Measurements from ENCODE around the gene SLC46A1. TPM values are rescaled to one million over a fixed set of nuclear protein-coding genes. Genes with fewer than 3 reads are reported as not detected.

Gene SLC46A1
- total RNA-seq, 2 experiments from 2014 or later: 2.1 to 3.1 TPM

GRCh38 chr17:28366605-28367004, 39.4 kb downstream of the SLC46A1 start:
- no peaks in the 10 kb centered on the region for H3K27me3 Mint-ChIP-seq
- CTCF ChIA-PET: interaction anchor here (0.9 to 1.7 kb wide), 3 partner anchors 9 to 50 kb away, joined by 3 to 4 read pairs (median 4); partner anchors contain the start of gene POLDIP2
- H3K9me3 Mint-ChIP-seq: no peaks in the 10 kb centered on the region
- TF ChIP-seq CTCF (IDR thresholded peaks at IDR 0.05): no peak
- peaks cover 8% of the 10 kb centered on the region for H3K4me1 Mint-ChIP-seq (ENCODE audit: low read depth)
- DNase-seq (no peak), ATAC-seq (no peak)
- intact Hi-C loops (cut with micrococcal nuclease): no loop called here
- POLR2A ChIA-PET: interaction anchor here (1.1 to 5.5 kb wide), 3 partner anchors 9 to 40 kb away, joined by 3 to 35 read pairs (median 8); partner anchors contain the start of genes POLDIP2 and SLC46A1
- no peak overlapping the region for H3K4me3 Mint-ChIP-seq
- no peak overlapping the region for H3K27ac Mint-ChIP-seq
- H3K36me3 Mint-ChIP-seq (ENCODE audit: low read depth): no peaks in the 10 kb centered on the region

GRCh38 chr17:28365487-28365886, 40.5 kb downstream of the SLC46A1 start:
- H3K4me1 Mint-ChIP-seq (ENCODE audit: low read depth): peaks cover 2% of the 10 kb centered on the region
- no peak overlapping the region for H3K27ac Mint-ChIP-seq
- H3K4me3 Mint-ChIP-seq: no peak overlapping the region
- intact Hi-C loops (cut with micrococcal nuclease): no loop called here
- ChIA-PET POLR2A (interaction anchor here (0.6 to 5.5 kb wide), 3 partner anchors 8 to 39 kb away, joined by 3 to 35 read pairs (median 8); partner anchors contain the start of gene POLDIP2), CTCF (interaction anchor here (1.7 kb wide), 1 partner anchor 8 kb away, joined by 4 read pairs; the partner anchor contains the start of gene POLDIP2)
- no peak for TF ChIP-seq CTCF (IDR thresholded peaks at IDR 0.05)
- peaks cover 10% of the 10 kb centered on the region for H3K36me3 Mint-ChIP-seq (ENCODE audit: low read depth)
- DNase-seq (no peak), ATAC-seq (no peak)
- H3K27me3 Mint-ChIP-seq: no peaks in the 10 kb centered on the region
- no peaks in the 10 kb centered on the region for H3K9me3 Mint-ChIP-seq

GRCh38 chr17:28364665-28365363, 41.2 kb downstream of the SLC46A1 start, which contains the start of gene SEBOX:
SEBOX (minus strand) TSS chr17:28365199; CDS start chr17:28365151, 48 bp downstream.
- Mint-ChIP-seq H3K4me1 (ENCODE audit: low read depth) (no peaks in the 10 kb centered on the region), H3K27me3 (no peaks in the 10 kb centered on the region), H3K9me3 (no peaks in the 10 kb centered on the region), H3K4me3 (no peak within 1 kb of the TSS), H3K36me3 (ENCODE audit: low read depth) (peaks cover 13% of the 10 kb centered on the region), H3K27ac (no peak within 1 kb of the TSS)
- DNase-seq (no peak), ATAC-seq (no peak)
- ChIA-PET POLR2A (interaction anchor here (0.6 to 1.5 kb wide), 3 partner anchors 20 to 40 kb away, joined by 3 to 8 read pairs (median 3); partner anchors contain the start of genes IFT20 and TNFAIP1), CTCF (no interaction called here)
- intact Hi-C loops (cut with micrococcal nuclease): no loop called here
- TF ChIP-seq CTCF (IDR thresholded peaks at IDR 0.05): no peak

GRCh38 chr17:28363776-28364650, 42.0 kb downstream of the SLC46A1 start:
- Mint-ChIP-seq H3K4me1 (ENCODE audit: low read depth) (peaks cover 3% of the 10 kb centered on the region), H3K9me3 (no peaks in the 10 kb centered on the region), H3K4me3 (no peak overlapping the region), H3K27ac (no peak overlapping the region), H3K36me3 (ENCODE audit: low read depth) (peaks cover 17% of the 10 kb centered on the region), H3K27me3 (no peaks in the 10 kb centered on the region)
- ATAC-seq (no peak), DNase-seq (no peak)
- intact Hi-C loops (cut with micrococcal nuclease): no loop called here
- ChIA-PET CTCF (no interaction called here), POLR2A (interaction anchor here (0.7 to 1.3 kb wide), 4 partner anchors 18 to 44 kb away, joined by 3 read pairs; partner anchors contain the start of genes IFT20 and TNFAIP1)
- TF ChIP-seq CTCF (IDR thresholded peaks at IDR 0.05): no peak

Data from activated CD8-positive, alpha-beta T cell treated with anti-CD3 and anti-CD28 coated beads for 36 hours (primary cell).